HL-60 (cell line): ENCODE data around the gene WDR17.

Experiments used
- DNase-seq, 2 experiments: peaks; one replicate each; pipeline ENCODE4 v3.0.0-alpha.2; 2010 to 2020; ENCODE audit warnings: low read depth in 1 of 2, low spot score in 1 of 2
- H3K27ac ChIP-seq: fragments of 250-450 bp; sonication (Bioruptor Pico); replicated peaks from 2 replicates; pipeline ENCODE4 v1.5.1; 2020; ENCODE audit warnings: mild to moderate bottlenecking, moderate library complexity
- H3K27me3 ChIP-seq: fragments of 250-450 bp; sonication (Bioruptor Pico); 2 replicates; pipeline ENCODE4 v1.5.1; 2021; ENCODE audit warnings: mild to moderate bottlenecking, moderate library complexity; ENCODE audit not compliant: insufficient read depth, poor library complexity, severe bottlenecking
- H3K4me3 ChIP-seq: replicated peaks from 2 replicates; pipeline ENCODE4 v1.5.1; 2011; ENCODE audit warnings: mild to moderate bottlenecking, control low read depth, low read length; ENCODE audit not compliant: insufficient read depth
- CTCF ChIP-seq: IDR thresholded peaks from one replicate; pipeline ENCODE4 v1.5.1; 2011; ENCODE audit warnings: low read length, control low read depth, inconsistent platforms; ENCODE audit not compliant: insufficient read depth
- GABPA ChIP-seq: IDR thresholded peaks from 2 replicates; pipeline ENCODE4 v1.6.1; 2012; ENCODE audit warnings: low read depth
- POLR2AphosphoS5 ChIP-seq: IDR thresholded peaks from 2 replicates; pipeline ENCODE4 v1.6.1; 2012; ENCODE audit warnings: low read depth
- REST ChIP-seq: IDR thresholded peaks from 2 replicates; pipeline ENCODE4 v1.6.1; 2012; ENCODE audit warnings: low read depth; ENCODE audit not compliant: insufficient replicate concordance
- SPI1 ChIP-seq: IDR thresholded peaks from 2 replicates; pipeline ENCODE4 v1.6.1; 2012; ENCODE audit warnings: low read depth, mild to moderate bottlenecking, borderline replicate concordance

Gene WDR17

GRCh38 chr4:176189891-176190795 lies 124.5 kb downstream of the WDR17 start:
- Histone ChIP-seq H3K27ac (no peak overlapping the region), H3K4me3 (no peak overlapping the region), H3K27me3 (no peaks in the 10 kb centered on the region)
- TF ChIP-seq GABPA: no peak
- no peak for TF ChIP-seq POLR2AphosphoS5
- TF ChIP-seq SPI1: no peak
- no peak for TF ChIP-seq CTCF
- no peak for TF ChIP-seq REST
- no peak for DNase-seq

GRCh38 chr4:176191974-176192373 lies 126.3 kb downstream of the WDR17 start:
- H3K27me3 ChIP-seq: no peaks in the 10 kb centered on the region
- H3K27ac ChIP-seq: no peak overlapping the region
- TF ChIP-seq SPI1 (no peak), GABPA (no peak), POLR2AphosphoS5 (no peak), CTCF (no peak), REST (no peak)
- H3K4me3 ChIP-seq: no peak overlapping the region
- DNase-seq: no peak

GRCh38 chr4:176193126-176193525 lies 127.5 kb downstream of the WDR17 start:
- TF ChIP-seq CTCF: no peak
- no peak for TF ChIP-seq POLR2AphosphoS5
- H3K4me3 ChIP-seq: no peak overlapping the region
- no peak overlapping the region for H3K27ac ChIP-seq
- no peaks in the 10 kb centered on the region for H3K27me3 ChIP-seq
- DNase-seq: no peak
